IPS-18c (cell line): ENCODE measurements around the gene SEC14L2.

Source experiments
- H3K4me3 ChIP-seq: 2 replicates; pipeline ENCODE4 v1.7.0; 2013; ENCODE audit warnings: low read depth, mild to moderate bottlenecking, low read length, moderate library complexity; ENCODE audit not compliant: insufficient read depth
- H3K9me3 ChIP-seq: one replicate; pipeline ENCODE4 v1.6.1; 2013; ENCODE audit warnings: mild to moderate bottlenecking, low read length, moderate library complexity; ENCODE audit not compliant: control insufficient read depth, insufficient read depth

SEC14L2 gene

GRCh38 chr22:30371981-30372380 is 24.8 kb upstream of the SEC14L2 start:
- Histone ChIP-seq H3K4me3 (no peak overlapping the region), H3K9me3 (no peaks in the 10 kb centered on the region)

DNA sequence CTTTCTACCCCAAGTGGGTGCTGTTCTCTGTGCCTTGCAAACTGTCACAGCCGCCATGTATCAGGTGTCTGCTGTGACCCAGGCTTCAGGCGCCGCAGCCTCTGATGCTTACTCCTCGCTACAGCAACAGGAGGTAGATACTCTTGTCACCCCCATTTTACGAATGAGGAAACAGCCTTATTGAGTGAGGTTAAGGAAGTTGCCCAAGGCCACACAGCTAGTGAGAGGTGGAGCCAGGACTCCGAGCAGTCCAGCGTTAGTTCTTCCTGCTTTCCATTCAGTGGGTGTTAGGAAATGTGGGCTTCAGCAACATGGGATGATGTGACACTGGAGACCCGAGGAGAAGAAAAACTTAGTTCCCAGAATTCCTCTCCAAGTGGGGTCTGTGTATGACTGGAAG is 23.9 kb upstream of the SEC14L2 start:
- Histone ChIP-seq H3K4me3 (no peak overlapping the region), H3K9me3 (no peaks in the 10 kb centered on the region)

GRCh38 chr22:30373331-30374325 is 23.2 kb upstream of the SEC14L2 start:
- Histone ChIP-seq H3K9me3 (no peaks in the 10 kb centered on the region), H3K4me3 (no peak overlapping the region)

DNA sequence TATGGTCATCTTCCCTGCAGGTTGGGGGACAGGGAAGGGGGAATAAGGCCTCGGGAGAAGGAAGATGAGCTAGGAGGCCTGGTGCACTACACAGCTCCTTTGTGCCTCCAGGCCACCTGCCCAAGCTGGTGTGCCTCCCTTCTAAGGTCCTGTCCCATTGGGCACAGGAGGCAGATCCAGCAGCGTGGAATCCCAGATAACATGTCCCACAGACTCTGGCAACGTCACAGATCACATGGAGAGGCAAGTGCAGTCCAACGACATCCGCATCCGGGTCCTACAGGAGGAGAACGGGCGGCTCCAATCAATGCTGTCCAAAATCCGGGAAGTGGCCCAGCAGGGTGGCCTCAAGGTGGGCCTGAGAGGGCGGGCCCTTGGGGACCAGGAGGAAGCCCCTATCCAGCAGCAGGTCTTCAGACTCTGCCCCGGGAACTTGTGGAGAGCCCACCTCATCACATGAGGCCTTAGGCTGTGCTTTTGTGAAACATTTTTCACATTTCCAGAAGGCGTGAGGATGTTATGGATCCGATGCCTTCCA is 21.4 kb upstream of the SEC14L2 start:
- H3K9me3 ChIP-seq: no peaks in the 10 kb centered on the region
- no peak overlapping the region for H3K4me3 ChIP-seq

GRCh38 chr22:30380011-30380410 is 16.8 kb upstream of the SEC14L2 start:
- H3K4me3 ChIP-seq: no peak overlapping the region

GRCh38 chr22:30381264-30381663 is 15.6 kb upstream of the SEC14L2 start:
- no peak overlapping the region for H3K4me3 ChIP-seq

More at GRCh38 chr22:30380011-30380410, 16.8 kb upstream of the SEC14L2 start:
- H3K9me3 ChIP-seq: no peaks in the 10 kb centered on the region

DNA sequence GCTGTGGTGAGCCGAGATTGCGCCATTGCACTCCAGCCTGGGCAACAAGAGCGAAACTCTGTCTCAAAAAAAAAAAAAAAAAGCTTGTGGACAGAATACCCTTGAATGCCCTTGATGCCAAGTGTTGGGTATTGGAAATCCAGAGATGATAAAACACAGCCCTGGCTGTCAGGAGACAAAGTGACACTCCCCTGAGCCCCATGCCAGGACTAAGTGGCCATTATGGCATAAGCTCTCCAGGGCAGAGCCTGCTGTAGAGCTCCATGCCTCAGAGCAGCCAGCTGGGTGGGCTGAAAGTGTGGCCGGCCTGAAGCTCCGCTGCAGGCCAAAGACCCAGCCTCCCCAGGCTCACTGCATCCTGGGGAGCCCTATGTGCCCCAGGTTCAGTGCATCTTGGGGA is 14.5 kb upstream of the SEC14L2 start:
- no peaks in the 10 kb centered on the region for H3K9me3 ChIP-seq
- no peak overlapping the region for H3K4me3 ChIP-seq

More at GRCh38 chr22:30381264-30381663, 15.6 kb upstream of the SEC14L2 start:
- H3K9me3 ChIP-seq: no peaks in the 10 kb centered on the region

DNA sequence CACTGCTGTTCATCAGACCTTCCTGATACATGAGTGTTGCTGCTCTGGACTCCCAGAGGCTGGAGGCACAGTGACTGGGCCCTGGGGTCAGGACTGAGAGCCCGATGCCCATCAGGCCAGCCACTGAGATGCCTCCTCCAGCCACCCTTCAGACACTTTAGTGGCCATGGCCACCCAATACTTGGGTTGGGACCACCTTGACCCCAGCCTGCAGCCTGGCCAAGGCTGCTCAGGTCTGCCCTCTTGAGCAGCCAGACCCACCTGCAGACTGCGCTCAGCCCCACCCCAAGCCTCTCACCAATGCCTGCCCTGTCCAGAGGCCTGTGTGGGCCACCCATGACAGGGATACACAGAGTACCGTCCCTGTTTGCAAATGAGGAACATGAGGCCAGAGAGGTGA is 13.8 kb upstream of the SEC14L2 start:
- no peak overlapping the region for H3K4me3 ChIP-seq

GRCh38 chr22:30385942-30386341 is 10.9 kb upstream of the SEC14L2 start:
- Histone ChIP-seq H3K4me3 (no peak overlapping the region), H3K9me3 (no peaks in the 10 kb centered on the region)

More for the DNA sequence above, 13.8 kb upstream of the SEC14L2 start:
- no peaks in the 10 kb centered on the region for H3K9me3 ChIP-seq

DNA sequence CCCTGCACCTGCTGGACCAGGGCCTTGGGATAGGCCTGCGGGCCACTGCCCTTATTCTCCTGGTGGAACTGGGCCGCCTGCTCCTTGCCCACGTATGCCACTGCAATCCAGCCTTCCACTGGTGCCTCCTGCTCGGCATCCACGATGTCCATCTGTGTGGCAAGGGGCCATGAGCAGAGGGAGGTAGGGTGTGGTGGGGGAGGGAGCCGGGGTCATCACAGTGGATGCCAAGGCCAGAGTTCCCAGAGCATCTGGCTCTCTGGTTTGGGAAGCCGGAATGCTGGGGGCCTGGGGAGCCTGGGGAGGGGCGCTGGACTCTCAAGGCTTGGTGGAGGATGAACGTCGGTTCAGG is 10.2 kb upstream of the SEC14L2 start:
- Histone ChIP-seq H3K4me3 (peak overlapping the region; percentile 69), H3K9me3 (no peaks in the 10 kb centered on the region)

DNA sequence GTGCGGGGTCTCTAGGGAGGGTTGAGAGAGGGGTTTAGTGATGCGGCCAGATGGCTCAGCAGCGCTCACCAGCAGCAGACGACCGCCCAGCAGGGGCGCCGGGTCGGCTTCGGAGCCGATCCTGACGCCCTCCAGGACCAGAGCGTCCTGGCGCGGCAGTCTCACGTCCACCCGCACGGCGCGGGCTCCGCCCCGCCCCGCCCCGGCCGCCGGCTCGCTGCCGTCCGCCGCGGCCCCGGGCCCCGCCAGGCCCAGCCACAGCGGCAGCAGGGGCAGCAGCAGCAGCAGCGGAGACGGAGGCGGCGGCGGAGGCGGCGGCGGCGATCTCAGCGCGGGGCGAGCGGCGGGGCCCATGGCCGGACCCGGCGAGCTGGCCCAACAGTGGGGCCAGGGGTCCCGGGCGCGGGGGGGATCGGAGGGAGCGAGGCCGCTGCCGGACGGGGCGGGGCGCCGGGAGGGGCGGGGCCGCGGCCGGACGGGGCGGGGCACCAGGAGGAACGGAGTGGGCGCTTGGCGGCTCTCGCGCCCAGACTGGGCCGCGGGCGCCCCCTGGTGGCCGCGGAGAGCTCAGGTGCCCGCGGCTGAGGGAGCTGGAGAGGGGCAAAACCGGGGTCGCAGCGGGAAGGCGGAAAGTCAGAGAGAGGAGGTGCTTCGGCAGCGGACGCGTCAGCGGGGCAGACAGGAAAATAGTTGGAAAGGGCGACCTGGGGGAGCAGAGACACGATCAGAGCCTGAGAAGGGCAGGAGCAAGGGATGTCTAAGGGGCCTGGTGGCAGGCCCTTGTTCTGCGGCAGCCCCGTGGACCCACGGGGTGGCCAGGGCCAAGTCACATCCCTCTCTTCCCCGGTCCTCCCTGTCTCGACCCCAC is 9.6 kb upstream of the SEC14L2 start, which contains the start of gene RNF215:
TSS of gene RNF215 (minus strand) at position 452 of the 868 bp plus-strand sequence. CDS start at position 354, 98 bp downstream.
- Histone ChIP-seq H3K9me3 (no peaks in the 10 kb centered on the region), H3K4me3 (peak within 1 kb of the TSS; percentile 69)

DNA sequence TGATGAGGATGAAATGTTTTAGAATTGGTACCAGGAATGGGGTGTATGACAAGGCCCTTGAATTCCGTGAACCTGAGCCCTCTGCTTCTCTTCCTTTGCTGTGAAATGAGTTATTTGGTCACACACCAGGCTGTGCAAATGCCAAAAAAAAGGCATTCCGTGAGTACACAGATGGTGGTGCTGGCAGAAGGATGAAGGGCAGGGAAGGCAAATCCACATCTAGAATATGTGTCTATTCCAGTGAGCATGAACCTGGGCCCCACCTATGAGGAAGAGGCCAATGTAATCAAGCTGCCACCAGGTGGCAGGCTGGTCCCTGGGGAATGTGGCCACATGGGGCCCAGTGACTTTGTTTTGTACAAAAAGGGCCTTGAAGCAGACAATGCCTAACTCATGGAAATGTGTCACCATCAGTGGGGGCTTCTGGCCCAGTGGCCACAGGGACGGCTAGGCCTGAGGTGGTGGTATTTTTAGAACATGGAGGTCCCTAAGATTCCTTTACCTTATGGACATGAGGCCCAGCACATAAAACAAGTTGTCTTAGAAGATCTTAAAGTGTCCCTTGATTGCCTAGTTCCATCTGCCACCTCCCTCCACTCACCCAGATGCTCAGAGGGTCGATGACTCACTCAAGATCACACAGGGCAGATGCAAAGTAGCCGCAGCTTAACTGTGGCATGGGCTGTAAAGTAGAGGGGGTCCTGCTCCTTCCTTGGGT is 5.7 kb upstream of the SEC14L2 start:
- Histone ChIP-seq H3K4me3 (no peak overlapping the region), H3K9me3 (no peaks in the 10 kb centered on the region)

GRCh38 chr22:30392661-30393321 is 4.0 kb upstream of the SEC14L2 start:
- Histone ChIP-seq H3K9me3 (no peaks in the 10 kb centered on the region), H3K4me3 (no peak overlapping the region)

DNA sequence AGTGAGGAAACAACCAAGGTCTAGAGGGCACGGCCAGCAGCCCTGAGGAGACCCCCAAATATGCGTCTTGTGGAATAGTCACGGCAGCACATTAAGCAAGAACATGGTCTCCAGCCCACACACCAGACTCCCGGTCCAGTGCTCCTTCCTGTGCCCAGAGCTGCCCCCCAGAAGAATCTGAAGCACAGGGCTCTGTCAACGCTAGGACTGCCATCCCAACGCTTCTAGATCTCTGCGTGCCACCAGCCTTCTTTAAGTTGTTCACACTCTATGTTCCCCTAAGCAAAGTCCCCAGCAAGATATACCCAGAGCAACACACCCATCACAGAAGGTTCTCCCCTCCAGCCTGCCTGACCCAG is 3.5 kb upstream of the SEC14L2 start:
- no peak overlapping the region for H3K4me3 ChIP-seq
- H3K9me3 ChIP-seq: no peaks in the 10 kb centered on the region

DNA sequence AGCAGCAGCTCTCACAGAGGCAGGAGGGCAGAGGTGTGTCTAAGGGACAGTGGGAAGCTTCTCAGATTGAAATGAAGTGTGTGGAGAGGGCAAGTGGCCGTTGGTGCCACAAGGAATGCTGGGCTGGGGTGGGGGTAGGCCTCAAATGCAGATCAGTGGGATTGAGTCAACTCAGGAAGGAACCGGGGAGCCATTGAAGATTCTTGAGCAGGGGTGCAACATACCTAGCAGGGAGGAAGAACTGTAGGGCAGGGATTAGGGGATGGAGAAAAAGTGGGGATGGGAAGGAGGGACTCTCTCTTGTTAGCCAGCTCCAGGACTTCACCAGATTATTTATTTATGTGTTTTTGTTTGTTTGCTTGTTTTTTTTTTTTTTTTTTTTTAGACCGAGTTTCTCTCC is 2.9 kb upstream of the SEC14L2 start:
- H3K4me3 ChIP-seq: no peak overlapping the region
- H3K9me3 ChIP-seq: no peaks in the 10 kb centered on the region
